Effector memory CD8-positive, alpha-beta T cell (primary cell): Measurements from ENCODE around the gene GRIN2B.

Experiments used
- ATAC-seq: fragments of 150-1000 bp; cut with Tn5 transposase; replicated peaks from 2 replicates; pipeline ENCODE4 v1.10.0; 2021; ENCODE audit warnings: mild to moderate bottlenecking, moderate library complexity
- DNase-seq, 3 experiments: peaks; one replicate each; pipeline ENCODE4 v3.0.0; 2021
- H3K27ac Mint-ChIP-seq, 2 donors: one replicate each; pipeline ENCODE4 v1.8.0; 2022; ENCODE audit warnings: mild to moderate bottlenecking in 2 of 2, mixed read lengths in 2 of 2, moderate library complexity in 2 of 2
- H3K27me3 Mint-ChIP-seq, 2 donors: one replicate each; pipeline ENCODE4 v1.8.0; 2022; ENCODE audit warnings: mixed read lengths in 2 of 2
- H3K36me3 Mint-ChIP-seq: one replicate; pipeline ENCODE4 v1.8.0; 2022; ENCODE audit warnings: mild to moderate bottlenecking, moderate library complexity, mixed read lengths; ENCODE audit not compliant: insufficient read depth
- H3K4me1 Mint-ChIP-seq, 2 donors: one replicate each; pipeline ENCODE4 v1.8.0; 2022; ENCODE audit warnings: low read depth in 2 of 2, mixed read lengths in 2 of 2
- H3K4me3 Mint-ChIP-seq, 2 donors: one replicate each; pipeline ENCODE4 v1.8.0; 2022; ENCODE audit warnings: mild to moderate bottlenecking in 2 of 2, mixed read lengths in 2 of 2, moderate library complexity in 2 of 2
- H3K9me3 Mint-ChIP-seq, 2 donors: one replicate each; pipeline ENCODE4 v1.8.0; 2022; ENCODE audit warnings: mixed read lengths in 2 of 2
- total RNA-seq, 9 experiments: gene quantifications; one replicate each; lab custom pipeline; 2026; lab: John Stamatoyannopoulos, UW

Gene GRIN2B
- 0 to 0.26 (median 0.11) reads per million in 9 experiments for total RNA-seq

DNA sequence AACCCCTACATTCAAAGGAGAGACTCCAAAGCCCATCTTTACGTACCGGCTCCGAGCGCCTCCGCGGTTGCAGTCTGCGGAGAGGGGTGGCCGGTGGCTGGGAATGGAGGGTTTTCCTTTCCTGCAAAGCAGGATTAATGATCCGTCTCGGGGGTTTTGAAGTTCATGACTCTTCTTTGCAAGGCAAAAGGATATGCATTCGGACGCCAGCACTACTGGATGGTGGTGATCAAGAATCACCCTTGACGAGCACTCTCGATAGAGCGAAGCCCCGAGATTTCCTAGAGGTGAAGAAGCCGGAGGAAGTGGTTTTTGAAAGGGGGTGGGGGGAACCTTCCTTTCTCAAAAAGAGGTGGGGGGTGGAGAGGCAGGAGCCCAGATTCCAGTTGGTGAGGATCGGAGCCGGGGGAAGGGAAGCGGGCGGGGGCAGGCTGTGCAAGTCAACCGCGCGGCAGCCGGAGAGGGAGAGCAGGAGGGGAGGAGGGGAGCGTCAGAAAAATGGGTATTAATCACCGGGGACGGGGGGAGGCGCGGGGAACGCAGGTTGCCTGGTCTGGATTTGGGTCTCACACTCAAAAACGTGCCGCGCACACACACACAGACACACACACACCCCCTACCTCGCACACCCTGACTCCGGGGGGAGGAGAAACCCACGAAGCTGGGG is at the start of gene GRIN2B:
GRIN2B (minus strand) TSS at position 307 of the 667 bp plus-strand sequence. CDS start 115,394 bp downstream, outside the sequence.
- Mint-ChIP-seq H3K36me3 (peaks cover 4% of the 10 kb centered on the region), H3K27ac (no peak within 1 kb of the TSS), H3K4me3 (peak within 1 kb of the TSS in 1 of 2 donors; percentile 39), H3K9me3 (no peaks in the 10 kb centered on the region), H3K4me1 (peaks cover 5 to 7% of the 10 kb centered on the region in 2 donors), H3K27me3 (peaks cover 59 to 82% of the 10 kb centered on the region in 2 donors)
- DNase-seq (no peak), ATAC-seq (no peak)

DNA sequence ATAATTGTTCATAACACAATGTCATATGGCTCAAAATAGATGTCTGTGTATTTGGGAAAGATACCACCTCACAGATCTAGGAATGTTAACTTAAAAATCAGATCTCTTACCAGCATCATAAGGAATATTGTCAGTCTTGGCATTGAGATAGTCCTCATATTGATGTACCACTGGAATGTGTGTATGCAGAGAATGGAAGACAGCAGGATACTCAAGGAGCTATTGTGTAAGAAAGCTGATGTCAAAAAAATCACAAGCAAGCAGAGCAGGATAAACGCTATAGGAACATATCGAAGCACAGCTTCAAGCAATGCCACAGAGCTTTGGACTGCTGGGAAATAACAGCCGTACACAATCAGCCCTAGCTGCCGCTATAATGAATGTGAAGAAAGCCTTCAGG is 45.1 kb upstream of the GRIN2B start:
- DNase-seq (no peak), ATAC-seq (no peak)
- Mint-ChIP-seq H3K27ac (no peak overlapping the region), H3K4me3 (no peak overlapping the region), H3K27me3 (peaks cover 6 to 7% of the 10 kb centered on the region in 2 donors), H3K9me3 (no peaks in the 10 kb centered on the region), H3K4me1 (no peaks in the 10 kb centered on the region), H3K36me3 (no peaks in the 10 kb centered on the region)

- Mint-ChIP-seq H3K4me1 (no peaks in the 10 kb centered on the region), H3K9me3 (no peaks in the 10 kb centered on the region), H3K4me3 (no peak overlapping the region), H3K27me3 (peaks cover 6 to 7% of the 10 kb centered on the region in 2 donors), H3K27ac (no peak overlapping the region), H3K36me3 (no peaks in the 10 kb centered on the region)
- DNase-seq = no peak
- ATAC-seq = no peak
Observed at GRCh38 chr12:14024591-14024990, 43.2 kb upstream of the GRIN2B start.

- H3K27ac Mint-ChIP-seq = no peak overlapping the region
- ATAC-seq (no peak), DNase-seq (no peak)
- peaks cover 0 to 2% of the 10 kb centered on the region in 2 donors for H3K9me3 Mint-ChIP-seq
- no peak overlapping the region for H3K4me3 Mint-ChIP-seq
- H3K4me1 Mint-ChIP-seq = no peaks in the 10 kb centered on the region
- no peaks in the 10 kb centered on the region for H3K36me3 Mint-ChIP-seq
- H3K27me3 Mint-ChIP-seq = no peaks in the 10 kb centered on the region
Observed at GRCh38 chr12:14018080-14018479, 36.7 kb upstream of the GRIN2B start.

DNA sequence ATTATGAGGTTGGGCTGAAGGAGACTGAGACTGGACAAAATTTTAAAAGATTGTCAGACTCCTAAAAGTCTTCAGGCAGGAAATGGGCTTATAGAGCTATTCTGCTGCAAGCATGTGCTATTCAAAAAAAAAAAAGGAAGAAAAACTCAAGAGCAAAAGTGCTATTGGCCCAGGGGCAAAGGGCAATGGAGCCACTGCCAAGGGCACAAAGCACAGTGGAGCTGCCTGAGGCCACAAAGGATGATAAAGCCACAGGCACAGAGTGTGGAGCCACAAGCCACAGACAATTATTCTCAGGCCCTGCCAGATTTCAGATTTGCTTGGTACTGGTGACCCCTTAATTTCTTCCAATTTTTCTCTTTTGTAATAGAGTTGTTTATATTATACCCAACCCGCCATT is 29.6 kb upstream of the GRIN2B start:
- Mint-ChIP-seq H3K4me1 (no peaks in the 10 kb centered on the region), H3K27ac (no peak overlapping the region), H3K9me3 (peaks cover 0 to 3% of the 10 kb centered on the region in 2 donors), H3K27me3 (peaks cover 0 to 6% of the 10 kb centered on the region in 2 donors), H3K4me3 (no peak overlapping the region), H3K36me3 (peaks cover 4% of the 10 kb centered on the region)
- ATAC-seq (no peak), DNase-seq (no peak)

DNA sequence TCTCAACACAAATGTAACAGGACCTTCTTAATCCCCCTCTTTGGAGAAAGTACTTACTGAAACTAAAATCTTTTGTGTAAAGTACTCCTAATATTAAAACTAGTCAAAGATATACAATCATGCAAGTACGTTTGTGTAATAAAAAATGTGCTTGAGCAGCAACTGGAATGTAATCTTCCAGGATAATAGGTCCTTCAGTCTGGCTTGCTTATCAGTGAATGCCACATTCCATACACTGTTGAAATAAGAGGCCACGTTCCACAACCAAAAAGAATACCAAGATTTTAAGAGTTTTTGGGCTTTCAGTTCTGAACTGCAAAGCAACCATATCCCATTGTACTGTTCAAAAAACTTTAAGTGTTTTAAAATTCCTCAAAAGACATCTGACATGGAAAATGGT is 26.2 kb upstream of the GRIN2B start:
- Mint-ChIP-seq H3K27ac (no peak overlapping the region), H3K4me3 (no peak overlapping the region), H3K9me3 (peaks cover 0 to 5% of the 10 kb centered on the region in 2 donors), H3K4me1 (no peaks in the 10 kb centered on the region), H3K36me3 (peaks cover 4% of the 10 kb centered on the region), H3K27me3 (peaks cover 0 to 6% of the 10 kb centered on the region in 2 donors)
- DNase-seq (no peak), ATAC-seq (no peak)

DNA sequence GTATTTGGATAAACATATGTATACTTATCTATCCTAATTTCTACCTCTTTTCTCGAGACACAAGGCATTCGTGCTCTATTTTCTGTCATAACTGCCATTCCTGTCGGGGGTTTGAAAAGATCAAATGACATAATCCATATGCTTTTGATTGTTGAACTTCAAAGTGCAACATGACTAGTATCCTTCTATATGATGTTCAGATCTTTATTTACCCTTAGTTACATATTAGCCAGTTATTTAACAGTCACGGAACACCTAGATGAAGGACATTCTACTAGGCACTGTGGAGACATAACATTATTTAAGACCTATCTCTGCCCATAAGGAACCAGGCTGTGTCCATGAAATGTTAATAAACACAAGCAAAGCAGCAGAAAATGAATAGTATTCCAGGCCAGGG is 11.2 kb upstream of the GRIN2B start:
- H3K36me3 Mint-ChIP-seq = no peaks in the 10 kb centered on the region
- H3K27ac Mint-ChIP-seq = no peak overlapping the region
- H3K4me1 Mint-ChIP-seq = no peaks in the 10 kb centered on the region
- H3K9me3 Mint-ChIP-seq = peaks cover 0 to 2% of the 10 kb centered on the region in 2 donors
- no peak overlapping the region for H3K4me3 Mint-ChIP-seq
- DNase-seq (no peak), ATAC-seq (no peak)
- peaks cover 0 to 5% of the 10 kb centered on the region in 2 donors for H3K27me3 Mint-ChIP-seq

GRCh38 chr12:13992106-13992505 is 10.7 kb upstream of the GRIN2B start:
- Mint-ChIP-seq H3K4me3 (no peak overlapping the region), H3K4me1 (no peaks in the 10 kb centered on the region), H3K9me3 (peaks cover 0 to 2% of the 10 kb centered on the region in 2 donors), H3K27ac (no peak overlapping the region), H3K27me3 (peaks cover 0 to 5% of the 10 kb centered on the region in 2 donors), H3K36me3 (no peaks in the 10 kb centered on the region)
- DNase-seq (no peak), ATAC-seq (no peak)

- no peak for ATAC-seq
- Mint-ChIP-seq H3K27ac (no peak overlapping the region), H3K9me3 (no peaks in the 10 kb centered on the region), H3K4me1 (peaks cover 3 to 5% of the 10 kb centered on the region in 2 donors), H3K27me3 (peaks cover 21 to 36% of the 10 kb centered on the region in 2 donors), H3K4me3 (no peak overlapping the region), H3K36me3 (no peaks in the 10 kb centered on the region)
- no peak for DNase-seq
Observed at GRCh38 chr12:13986031-13986430, 4.6 kb upstream of the GRIN2B start.

DNA sequence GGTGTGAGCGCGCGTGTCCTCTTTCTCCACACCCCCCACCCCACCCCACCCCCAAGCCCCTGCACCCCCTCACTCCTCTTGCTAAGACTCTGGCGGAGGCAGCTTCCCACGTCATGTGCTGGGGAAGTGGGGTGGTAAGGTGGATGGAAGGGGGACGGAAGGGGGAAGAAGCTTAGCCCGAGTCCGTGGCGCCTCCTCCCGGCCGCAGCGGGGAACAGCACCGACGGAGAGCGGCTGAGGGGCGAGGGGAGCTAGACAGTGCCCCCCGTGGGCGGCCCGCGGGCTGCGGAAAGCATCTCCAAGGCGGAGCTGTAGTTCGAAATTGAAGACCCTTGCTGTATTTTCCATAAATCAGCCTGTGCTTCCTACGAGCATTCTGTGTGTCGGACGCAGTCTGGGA is 588 bp upstream of the GRIN2B start:
- H3K4me3 Mint-ChIP-seq = no peak overlapping the region
- no peak overlapping the region for H3K27ac Mint-ChIP-seq
- H3K9me3 Mint-ChIP-seq = no peaks in the 10 kb centered on the region
- H3K36me3 Mint-ChIP-seq = peaks cover 4% of the 10 kb centered on the region
- peaks cover 5 to 7% of the 10 kb centered on the region in 2 donors for H3K4me1 Mint-ChIP-seq
- DNase-seq (no peak), ATAC-seq (no peak)
- peaks cover 54 to 77% of the 10 kb centered on the region in 2 donors for H3K27me3 Mint-ChIP-seq

DNA sequence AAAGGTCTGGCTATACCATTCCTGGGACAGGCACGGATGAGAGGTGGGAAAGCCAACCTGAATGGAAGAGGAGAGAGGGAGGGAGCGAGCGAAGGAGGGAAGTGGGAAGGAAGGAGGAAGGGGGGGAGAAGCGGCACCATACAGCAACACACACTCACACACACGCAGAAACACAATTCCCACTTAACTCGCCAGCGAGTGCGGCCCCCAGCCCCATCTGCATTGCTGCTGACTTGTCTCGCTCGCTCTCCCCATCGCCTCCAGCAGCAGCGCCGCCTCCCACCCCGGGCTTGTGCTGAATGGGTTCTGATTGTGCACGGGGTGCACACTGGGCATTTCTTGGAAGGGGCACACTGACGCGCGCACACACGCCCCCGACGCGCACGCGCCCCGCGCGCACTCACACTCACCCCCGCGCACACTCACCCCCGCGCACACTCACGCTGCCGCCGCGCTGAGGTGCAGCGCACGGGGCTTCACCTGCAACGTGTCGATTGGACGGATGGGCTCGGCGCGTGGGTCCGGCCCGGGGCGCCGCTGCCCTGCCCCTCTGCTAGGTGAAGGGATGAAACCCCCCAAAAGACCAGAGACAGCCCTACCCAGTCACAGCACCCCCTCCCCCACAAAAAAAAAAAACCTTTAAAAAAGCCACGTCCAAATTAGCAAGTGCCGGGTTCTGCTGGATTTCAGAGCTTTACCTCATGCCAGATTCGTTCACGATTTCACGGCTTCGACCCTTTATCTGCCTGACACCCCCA is 685 bp downstream of the GRIN2B start:
- H3K36me3 Mint-ChIP-seq = peaks cover 4% of the 10 kb centered on the region
- DNase-seq (no peak), ATAC-seq (no peak)
- H3K27ac Mint-ChIP-seq = no peak overlapping the region
- H3K9me3 Mint-ChIP-seq = no peaks in the 10 kb centered on the region
- peak overlapping the region in 1 of 2 donors; percentile 39 for H3K4me3 Mint-ChIP-seq
- H3K4me1 Mint-ChIP-seq = peaks cover 5 to 7% of the 10 kb centered on the region in 2 donors
- peaks cover 59 to 87% of the 10 kb centered on the region in 2 donors for H3K27me3 Mint-ChIP-seq

GRCh38 chr12:13979772-13980378 is 1.5 kb downstream of the GRIN2B start:
- H3K4me3 Mint-ChIP-seq = peak overlapping the region; percentile 39 to 48
- peaks cover 5 to 7% of the 10 kb centered on the region in 2 donors for H3K4me1 Mint-ChIP-seq
- no peak overlapping the region for H3K27ac Mint-ChIP-seq
- ATAC-seq (no peak), DNase-seq (no peak)
- peaks cover 4% of the 10 kb centered on the region for H3K36me3 Mint-ChIP-seq
- peaks cover 59 to 96% of the 10 kb centered on the region in 2 donors for H3K27me3 Mint-ChIP-seq
- H3K9me3 Mint-ChIP-seq = no peaks in the 10 kb centered on the region

- Mint-ChIP-seq H3K4me1 (peaks cover 5 to 7% of the 10 kb centered on the region in 2 donors), H3K27me3 (peaks cover 59 to 87% of the 10 kb centered on the region in 2 donors)
- no peak for ATAC-seq
Observed at GRCh38 chr12:13978876-13979275, 2.5 kb downstream of the GRIN2B start.

More at GRCh38 chr12:13978876-13979275, 2.5 kb downstream of the GRIN2B start:
- no peak overlapping the region for H3K4me3 Mint-ChIP-seq
- H3K27ac Mint-ChIP-seq = no peak overlapping the region
- H3K36me3 Mint-ChIP-seq = peaks cover 4% of the 10 kb centered on the region
- DNase-seq = no peak
- no peaks in the 10 kb centered on the region for H3K9me3 Mint-ChIP-seq
